GM18873 (cell line): ENCODE data around the gene FNDC3B.
"Not testable (repeated sequence)": the region's sequence is repeated elsewhere in the genome, so short reads cannot be mapped to it uniquely, and the experiment has no call there.

Experiments
- ATAC-seq: cut with Tn5 transposase; IDR thresholded peaks from one replicate; pipeline ENCODE4 v1.9.1; 2021; ENCODE audit warnings: mild to moderate bottlenecking, moderate library complexity, moderate number of reproducible peaks; ENCODE audit not compliant: unreplicated experiment, low FRiP score

FNDC3B gene

DNA sequence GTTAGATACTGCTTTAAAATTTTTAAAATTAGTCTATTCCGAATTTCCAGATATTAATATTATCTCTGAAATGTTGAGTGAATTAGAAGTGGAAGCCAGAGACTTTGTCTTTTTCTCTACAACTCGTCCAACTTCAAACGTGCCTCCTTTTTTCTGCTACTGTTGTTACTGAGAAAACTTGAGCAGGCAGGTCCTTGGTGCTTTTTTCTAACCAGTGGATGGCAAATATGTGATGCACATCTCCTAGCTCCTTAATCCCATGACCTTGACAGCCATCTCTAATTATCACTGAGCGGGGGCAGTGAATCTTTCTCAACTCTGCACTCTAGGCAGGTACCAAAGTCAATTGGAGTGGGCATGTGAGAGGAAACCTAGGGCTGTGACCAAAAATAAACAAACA, 50.7 kb downstream of the FNDC3B start:
- ATAC-seq = no peak

DNA sequence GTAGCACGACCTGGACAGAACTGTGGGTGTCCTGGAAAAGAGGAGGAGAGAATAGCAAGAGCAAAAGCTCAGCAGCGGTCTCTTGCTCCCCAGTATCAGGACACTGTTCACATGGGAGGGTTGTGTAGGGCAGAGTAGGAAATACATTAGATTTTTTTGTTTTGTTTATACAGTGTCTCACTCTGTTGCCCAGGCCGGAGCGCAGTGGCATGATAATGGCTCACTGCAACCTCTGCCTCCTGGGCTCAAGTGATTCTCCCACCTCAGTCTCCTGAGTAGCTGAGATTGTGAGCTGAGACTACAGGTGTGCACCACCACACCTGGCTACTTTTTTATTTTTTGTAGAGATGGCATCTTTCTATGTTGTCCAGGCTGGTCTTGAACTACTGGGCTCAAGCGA, 53.3 kb downstream of the FNDC3B start:
- ATAC-seq = no peak

DNA sequence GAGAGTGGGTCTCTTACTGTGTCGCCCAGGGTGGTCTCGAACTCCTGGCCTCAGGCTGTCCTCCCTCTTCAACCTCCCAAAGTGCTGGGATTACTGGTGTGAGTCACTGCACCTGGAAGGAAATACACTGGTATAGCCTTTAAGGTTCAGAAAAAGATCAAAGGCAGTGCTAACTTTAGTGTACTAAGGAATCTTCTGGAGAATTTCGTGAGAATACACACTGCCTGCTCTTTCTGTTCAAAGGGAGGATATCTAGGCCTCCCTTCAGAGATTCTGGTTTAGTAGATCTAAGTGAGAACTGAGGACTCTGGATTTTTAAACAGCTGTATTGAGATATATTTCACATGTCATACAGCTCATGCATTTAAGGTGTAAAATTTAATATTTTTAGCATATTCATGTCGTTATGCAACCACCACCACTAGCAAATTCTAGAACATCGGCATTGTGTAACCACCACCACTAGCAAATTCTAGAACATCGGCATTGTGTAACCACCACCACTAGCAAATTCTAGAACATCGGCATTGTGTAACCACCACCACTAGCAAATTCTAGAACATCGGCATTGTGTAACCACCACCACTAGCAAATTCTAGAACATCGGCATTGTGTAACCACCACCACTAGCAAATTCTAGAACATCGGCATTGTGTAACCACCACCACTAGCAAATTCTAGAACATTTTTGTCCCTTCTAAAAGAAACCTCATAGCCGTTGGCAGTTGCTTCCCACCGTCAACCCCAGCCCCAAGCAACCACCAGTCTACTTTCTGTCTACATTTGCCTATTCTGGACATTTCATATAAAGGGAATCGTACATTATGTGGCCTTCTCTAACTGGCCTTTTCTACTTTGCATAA, 54.4 kb downstream of the FNDC3B start:
- not testable (repeated sequence) for ATAC-seq

DNA sequence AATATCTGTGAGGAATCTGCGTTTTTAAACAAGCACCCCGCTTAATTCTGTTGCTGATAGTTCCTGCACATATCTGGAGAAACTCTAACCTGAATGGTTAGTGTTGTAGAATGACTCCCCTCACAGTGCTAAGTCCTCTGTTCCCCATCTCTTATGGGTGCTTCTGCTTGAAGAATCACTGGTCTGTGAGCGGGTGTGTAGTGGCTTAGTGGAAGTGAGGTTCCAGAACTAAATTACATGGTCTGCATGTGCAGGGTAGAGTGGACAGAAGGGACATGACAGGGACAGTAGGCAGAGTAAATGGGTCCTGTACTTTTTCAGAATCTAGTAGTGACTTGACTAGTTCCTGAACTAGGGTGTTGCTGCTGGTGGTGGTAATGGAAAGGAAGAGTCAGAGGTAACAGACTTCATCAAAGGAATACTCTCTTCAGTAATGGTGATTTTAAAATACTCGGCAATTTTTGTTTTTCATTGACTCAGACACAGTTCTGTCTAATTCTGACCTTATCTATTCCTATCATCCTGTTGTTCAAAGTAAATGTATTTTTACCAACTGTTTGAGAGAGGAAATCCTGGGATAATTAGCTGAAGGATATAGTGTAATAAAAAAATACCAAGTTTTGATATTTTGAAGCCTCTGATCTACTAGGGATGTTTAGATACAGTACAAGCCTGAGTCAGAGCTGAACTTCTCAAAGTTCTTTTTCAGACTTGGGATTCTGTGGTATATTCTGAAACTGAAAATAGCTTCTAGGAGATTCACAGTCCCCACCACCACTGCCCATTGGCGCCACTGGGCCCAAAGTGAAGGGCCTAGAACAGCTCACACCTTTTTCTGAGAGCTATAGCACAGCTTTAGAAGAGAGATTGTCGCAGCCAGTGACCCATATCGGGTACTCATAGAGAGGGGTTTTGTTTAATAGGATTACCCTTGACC, 55.5 kb downstream of the FNDC3B start:
- ATAC-seq = peak; percentile 92

DNA sequence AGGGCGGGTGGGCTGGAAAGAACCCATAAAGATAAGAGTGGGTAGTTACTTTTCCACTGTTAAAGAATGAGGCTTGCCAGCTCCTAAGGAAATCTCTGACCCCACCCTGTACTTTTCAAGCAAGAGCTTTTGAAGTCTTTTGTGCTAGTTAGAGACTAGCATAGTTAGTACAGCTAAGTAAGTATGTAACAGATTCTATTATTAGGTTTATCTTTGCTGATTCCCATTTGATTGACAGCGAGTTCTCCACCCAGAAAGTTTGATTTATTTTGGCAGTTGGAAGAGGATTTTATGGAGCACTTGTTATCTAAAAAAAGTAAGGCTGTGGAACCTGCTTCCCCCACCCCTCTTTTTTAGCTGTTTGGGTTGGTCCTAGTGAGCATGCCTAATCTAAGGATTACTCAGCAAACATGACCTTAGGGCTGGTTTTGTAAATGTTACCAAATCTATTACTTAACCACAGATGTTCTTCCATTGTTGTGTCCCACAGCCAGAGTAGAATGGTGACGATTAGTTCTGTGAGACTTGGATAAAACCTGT, 57.6 kb downstream of the FNDC3B start:
- ATAC-seq = no peak

DNA sequence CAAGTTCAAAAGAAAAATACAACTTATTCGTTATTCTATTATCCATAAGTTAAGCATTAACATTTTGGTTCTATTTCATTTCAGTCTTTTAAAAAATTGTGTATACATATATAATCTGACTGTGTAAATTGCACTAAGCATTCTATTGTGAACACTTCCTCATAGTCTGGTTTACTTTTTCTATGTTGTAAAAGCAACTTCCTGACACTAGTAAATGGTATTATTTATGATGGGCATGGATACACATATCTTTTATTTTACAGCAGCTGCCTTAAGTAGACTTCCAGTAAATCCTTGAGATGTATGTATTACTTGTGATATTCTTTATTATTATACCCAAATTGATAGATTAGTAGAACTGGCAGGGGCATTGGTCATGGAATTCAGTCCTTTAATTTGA, 58.2 kb downstream of the FNDC3B start:
- no peak for ATAC-seq

DNA sequence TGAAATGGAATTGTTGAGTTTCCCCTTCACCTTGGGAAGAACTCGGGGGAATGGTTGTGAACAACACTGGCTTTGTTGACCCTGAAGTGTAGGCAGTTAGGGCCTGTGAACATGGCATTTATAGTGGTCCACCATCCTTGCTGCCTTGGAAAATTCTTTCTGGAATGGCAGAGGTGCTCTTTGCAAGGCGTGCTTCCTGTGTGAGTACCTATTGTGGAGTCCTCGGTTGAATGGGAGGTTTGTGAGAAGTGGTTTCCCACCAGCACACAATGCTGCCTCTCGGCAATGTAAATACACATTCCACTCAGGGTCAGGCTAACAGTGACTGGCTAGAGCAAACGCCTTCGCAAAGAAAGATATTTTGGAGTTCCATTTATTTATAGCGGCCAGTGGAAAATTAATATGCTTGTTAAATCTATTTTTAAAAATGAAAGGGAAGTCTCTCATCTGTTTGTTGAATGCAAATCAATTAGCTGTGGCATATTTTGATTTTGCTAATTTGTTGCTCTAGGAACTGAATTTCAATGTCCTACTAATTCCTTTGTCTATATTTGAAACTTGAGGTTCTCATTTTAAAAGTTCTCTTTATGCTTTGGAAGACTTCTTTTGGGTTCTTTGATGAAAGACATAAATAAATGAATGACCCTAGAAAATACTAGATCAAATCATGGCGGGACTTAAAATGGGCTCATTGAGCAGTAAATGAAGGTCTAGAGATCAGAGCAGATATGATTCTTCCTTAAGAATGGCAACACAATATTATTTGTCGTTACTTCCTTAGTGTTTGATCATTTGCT, 59.5 kb downstream of the FNDC3B start:
- ATAC-seq = no peak

DNA sequence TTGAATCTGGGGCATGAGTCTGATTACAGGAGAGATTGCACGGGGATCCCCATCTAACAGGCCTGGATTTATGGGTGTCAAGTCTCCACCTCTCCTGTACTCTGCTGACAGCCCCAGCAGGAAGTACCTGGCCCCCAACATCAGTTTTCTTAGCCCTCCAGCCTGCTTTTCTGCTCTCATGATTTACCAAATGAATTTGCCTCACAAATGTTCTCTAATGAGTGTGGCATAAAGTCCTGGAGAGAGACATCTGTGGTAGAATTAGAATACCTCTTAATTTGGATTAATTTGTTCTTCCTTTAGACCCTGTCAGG, 60.1 kb downstream of the FNDC3B start:
- no peak for ATAC-seq

DNA sequence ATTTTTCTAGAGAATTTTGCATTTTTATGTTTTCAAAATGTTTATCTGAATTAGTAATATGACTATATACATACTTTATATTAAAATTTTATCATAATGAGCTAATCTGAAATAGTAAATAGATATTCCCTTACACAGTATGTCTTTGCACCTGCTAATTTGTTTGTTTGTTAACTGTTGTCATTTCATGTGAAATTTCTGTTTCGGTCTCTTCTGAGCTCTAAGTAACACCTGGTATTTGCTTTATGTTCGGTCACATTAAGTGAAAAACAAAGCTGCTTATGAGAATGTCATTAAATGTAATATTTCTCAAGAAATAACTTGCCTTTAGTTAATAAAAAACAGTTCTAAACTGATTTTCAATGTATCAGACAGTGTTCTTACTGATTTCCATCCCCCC, 61.1 kb downstream of the FNDC3B start:
- no peak for ATAC-seq

DNA sequence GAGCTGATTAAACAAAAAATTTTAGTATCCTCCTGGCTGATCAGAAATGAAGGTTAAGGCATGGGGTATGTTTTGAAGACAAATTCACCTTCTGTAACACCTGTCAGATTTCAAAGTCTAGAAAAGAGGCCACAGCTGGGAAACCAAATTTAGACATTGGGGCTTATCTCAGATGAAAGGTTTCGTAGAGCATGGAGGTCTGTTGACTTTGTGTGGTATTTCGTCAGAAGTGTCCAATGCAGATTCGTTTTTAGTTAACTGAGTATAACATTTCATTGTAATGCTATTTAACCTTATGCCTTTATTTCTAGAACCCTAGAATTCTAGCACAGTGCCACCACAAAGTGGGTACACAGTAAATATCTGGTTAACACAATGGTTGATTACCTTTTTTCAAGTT, 61.7 kb downstream of the FNDC3B start:
- no peak for ATAC-seq

DNA sequence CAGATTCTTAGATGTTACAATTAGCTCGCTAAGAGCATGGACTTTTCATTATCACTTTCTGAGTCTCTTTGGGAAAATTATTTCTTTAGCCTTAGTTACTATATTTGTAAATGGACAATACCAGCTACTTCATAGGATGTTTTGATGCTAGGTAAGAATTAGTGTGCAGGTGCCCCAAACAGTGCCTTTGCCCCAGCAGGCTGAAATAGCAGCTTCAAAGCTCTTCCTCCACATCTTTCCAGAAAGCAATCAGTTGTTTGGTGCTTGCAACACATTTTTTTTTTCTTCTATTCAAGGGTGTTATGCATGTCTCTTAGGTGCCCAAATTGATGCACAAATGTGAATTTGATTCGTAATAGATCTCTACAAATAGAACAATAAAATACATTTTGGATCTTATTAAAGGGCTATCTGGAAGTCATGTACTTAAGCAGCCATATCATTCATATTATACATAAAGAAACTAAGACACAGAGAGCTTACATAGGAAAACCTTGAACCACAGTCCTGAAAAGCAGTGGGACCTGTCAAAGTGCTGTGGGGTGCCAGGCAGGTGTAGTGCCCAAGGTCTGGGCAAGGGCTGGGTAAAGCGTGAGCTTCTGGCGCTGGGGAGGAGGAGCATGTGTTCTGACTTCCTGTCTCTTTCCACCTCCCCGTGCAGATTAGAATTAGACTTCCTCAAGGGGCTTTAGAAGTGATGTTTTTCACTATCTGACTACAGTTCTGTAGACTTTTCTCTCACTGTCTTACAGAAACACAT, 62.9 kb downstream of the FNDC3B start:
- ATAC-seq = peak; percentile 35

DNA sequence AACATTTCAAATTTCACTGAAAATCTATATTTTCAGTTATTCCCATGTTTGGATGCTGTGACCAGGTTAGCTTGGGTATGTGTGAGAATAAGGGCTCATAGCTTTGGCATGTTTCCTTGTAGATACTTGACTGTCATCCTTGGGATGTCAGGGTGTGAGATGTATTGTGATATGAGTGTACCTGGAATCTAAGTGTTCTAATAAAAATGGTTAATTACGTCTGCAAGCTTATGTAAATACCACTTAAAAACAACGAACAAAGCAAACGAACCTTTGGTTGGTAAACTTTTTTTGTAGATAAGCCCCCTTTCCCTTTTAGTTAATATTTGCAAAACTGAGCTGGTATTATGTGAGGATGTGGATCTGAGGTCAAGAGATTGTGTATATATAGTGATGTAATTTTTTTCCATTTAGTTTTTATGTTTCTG, 63.5 kb downstream of the FNDC3B start:
- no peak for ATAC-seq

DNA sequence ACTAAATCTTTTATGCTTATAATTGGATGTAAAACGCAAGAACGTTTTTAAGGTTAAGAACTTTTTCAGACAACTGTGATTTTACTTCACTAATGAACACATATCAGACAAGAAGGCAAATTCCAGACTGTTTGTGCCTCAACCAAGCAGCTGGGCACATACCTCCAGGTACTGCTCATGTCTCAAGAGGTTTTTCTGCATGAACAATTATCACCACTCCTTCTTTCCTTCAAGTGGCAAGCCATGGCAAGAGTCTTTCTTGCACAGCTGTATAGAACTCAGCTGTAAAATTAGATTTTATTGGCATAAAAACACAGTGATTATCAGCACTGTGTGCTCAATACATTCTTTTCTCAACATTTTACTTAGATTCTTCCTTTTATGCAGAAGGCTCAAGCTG, 64.3 kb downstream of the FNDC3B start:
- ATAC-seq = no peak

DNA sequence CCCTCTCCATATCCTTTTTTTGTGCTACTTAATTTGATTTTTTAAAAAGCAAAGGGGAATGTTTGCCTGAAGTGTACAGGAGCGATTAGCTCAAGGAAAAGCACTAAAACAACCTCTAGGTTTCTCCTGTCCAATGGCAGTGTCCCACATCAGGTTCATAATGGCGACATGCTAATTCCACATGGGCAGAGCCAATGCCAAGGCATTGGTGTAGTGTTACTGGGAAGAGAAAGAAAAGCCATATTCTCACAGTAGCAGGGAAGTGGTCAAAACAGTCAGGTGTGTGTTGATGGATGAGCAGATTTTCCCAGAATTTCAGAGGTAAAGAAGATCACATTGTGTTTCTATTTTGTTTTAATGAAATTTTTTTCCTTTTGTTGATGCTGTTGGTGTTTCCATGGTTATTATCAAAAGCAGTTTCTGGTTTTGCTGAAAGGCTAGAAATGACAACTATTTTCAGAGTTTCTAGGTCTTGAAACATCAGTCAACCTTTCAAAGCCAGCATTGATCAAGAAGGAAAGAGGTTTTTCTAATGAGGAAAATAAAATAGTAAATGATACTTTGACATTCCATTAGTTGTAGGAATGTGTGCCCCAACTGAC, 65.2 kb downstream of the FNDC3B start:
- ATAC-seq = no peak

DNA sequence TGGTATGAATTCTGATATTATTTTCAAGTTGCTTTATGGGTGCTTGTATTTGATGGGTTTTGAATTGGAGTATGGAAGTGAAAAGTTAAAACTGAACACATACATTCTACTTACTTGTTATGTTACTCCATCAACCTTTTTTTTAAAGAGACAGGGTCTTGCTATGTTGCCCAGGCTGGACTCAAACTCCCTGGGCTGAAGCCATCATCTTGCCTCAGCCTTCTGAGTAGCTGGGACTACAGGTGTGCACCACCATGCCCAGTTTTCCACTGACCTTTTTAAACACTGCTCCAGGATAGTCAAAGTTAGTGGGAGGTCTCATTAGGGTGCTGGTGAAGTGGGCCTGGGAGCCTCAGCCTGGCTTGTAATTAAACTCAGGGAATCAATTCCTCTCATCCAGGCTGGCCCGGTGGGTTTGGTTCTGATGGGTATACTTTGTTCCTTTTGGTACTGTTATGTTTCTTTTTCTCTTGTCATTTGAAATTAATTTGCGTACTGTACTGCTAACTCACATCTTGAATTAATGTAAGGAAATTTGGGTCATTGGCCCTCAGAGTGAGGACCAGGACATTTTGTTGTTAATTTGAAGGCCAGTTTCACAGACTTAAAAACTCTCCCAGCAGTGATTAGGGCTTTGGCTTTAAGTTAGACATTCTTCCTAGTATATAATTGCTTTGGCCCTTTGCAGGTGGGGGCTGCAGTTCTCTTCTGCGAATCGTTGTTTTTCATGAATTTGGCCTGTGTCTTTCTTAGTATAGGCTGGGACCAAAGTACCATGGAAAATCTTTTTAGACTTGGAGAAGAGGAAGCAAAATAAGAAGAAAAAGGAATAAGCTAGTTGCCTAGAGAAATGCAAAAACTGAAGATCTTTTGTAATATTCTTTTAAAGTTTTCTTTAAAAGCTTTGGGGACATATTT, 66.9 kb downstream of the FNDC3B start:
- no peak for ATAC-seq

DNA sequence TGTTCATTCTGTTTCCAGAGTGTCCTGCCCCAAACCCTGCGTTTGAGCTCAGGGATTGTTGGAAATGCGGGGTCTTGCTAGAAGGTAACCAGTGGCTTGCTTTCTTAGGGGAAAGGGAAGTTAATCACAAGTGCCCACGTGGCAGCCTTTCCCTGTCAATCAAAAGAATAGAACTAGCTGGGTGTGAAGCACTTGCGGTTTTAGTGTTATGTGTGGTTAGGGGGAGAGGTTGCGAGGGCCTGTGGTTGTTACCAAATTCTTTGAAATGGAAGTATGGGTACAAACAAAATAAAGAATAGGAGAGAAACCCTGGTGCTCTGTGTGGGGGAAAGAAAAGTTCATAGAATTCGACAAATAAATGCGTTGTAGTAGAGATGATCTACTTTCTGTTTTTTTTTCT, 67.6 kb downstream of the FNDC3B start:
- ATAC-seq = peak; percentile 34

DNA sequence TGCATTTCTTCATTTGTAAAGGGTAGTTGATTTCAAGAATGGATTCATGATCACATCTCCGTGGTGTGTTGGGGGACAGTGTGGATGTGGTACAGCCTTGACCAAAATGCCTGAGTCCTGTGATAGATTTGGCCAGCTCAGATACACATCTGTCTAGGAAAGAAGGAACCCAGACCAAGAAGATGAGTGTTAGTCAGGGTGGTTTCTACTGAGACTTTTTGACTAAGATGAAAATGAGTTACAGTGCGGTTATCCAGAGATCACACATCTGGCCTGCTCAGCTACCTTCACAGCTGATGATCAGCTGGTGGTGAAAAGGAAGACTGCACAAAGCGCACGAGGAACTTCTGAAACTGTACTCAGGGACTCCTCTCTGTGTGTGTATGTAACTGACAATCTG, 68.0 kb downstream of the FNDC3B start:
- ATAC-seq = peak; percentile 93

DNA sequence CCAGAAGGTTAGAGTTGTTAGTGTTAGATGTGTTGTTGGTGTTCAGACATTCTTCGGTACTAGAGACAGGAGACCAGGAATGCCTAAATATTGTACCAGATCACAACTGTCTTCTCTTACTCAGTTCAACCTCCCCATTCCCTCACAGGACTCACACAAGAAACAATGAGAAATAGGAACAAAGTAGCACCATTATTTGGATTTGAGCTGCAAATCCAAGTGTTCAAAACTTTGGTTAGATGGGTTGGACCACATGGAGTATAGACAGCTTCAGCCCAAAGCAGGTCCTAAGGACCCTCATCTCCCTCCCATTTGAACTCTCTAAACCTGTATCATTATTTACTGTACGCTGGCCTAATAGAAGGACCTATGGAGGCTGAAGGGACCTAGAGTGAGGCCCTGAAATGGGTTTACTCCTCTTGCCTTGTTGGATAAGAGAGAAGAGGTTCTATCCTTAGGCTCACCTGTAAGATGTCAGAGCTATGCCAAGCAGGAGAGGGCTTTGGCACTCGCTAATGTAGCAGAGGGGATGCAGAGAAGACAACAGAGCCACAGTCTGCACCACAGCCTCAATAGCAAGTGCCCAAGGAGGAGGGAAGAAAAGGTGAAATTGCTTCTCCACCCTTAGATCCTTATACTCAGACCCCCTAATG, 70.9 kb downstream of the FNDC3B start:
- no peak for ATAC-seq
